ENCODE measurements around the gene CREBL2.
A peak's percentile ranks its signal among the peaks of the same experiment; 100 is the strongest.

CREBL2 gene

GRCh38 chr12:12598864-12599263, 12.8 kb upstream of the CREBL2 start:
- H3K27ac ChIP-seq, result no peak overlapping the region
- POLR2A ChIA-PET (ENCODE audit: low non-redundant PET), result no interaction called here
- no peak for TF ChIP-seq CTCF (conservative IDR thresholded peaks at IDR 0.05; ENCODE audit: low read depth)
- no peak for DNase-seq (ENCODE audit: low spot score)
- CTCF ChIA-PET, result interaction anchor here (0.7 kb wide), 1 partner anchor 80 kb away, joined by 3 read pairs; no protein-coding TSS in a partner anchor

GRCh38 chr12:12599750-12600643, 11.7 kb upstream of the CREBL2 start:
- DNase-seq (ENCODE audit: low spot score), result no peak
- H3K27ac ChIP-seq, result no peak overlapping the region
- ChIA-PET POLR2A (ENCODE audit: low non-redundant PET) (no interaction called here), CTCF (no interaction called here)
- no peak for TF ChIP-seq CTCF (conservative IDR thresholded peaks at IDR 0.05; ENCODE audit: low read depth)

- no peak overlapping the region for H3K27ac ChIP-seq
- DNase-seq (ENCODE audit: low spot score), result no peak
- POLR2A ChIA-PET (ENCODE audit: low non-redundant PET), result no interaction called here
- CTCF ChIA-PET, result no interaction called here
- TF ChIP-seq CTCF (conservative IDR thresholded peaks at IDR 0.05; ENCODE audit: low read depth), result no peak
Measured at GRCh38 chr12:12600659-12601058, 11.0 kb upstream of the CREBL2 start.

GRCh38 chr12:12604740-12605139, 6.9 kb upstream of the CREBL2 start:
- POLR2A ChIA-PET (ENCODE audit: low non-redundant PET), result no interaction called here
- no peak overlapping the region for H3K27ac ChIP-seq
- TF ChIP-seq CTCF (conservative IDR thresholded peaks at IDR 0.05; ENCODE audit: low read depth), result no peak
- CTCF ChIA-PET, result no interaction called here
- no peak for DNase-seq (ENCODE audit: low spot score)

GRCh38 chr12:12606781-12607589, 4.7 kb upstream of the CREBL2 start:
- POLR2A ChIA-PET (ENCODE audit: low non-redundant PET), result no interaction called here
- no peak overlapping the region for H3K27ac ChIP-seq
- TF ChIP-seq CTCF (conservative IDR thresholded peaks at IDR 0.05; ENCODE audit: low read depth), result no peak
- DNase-seq (ENCODE audit: low spot score), result peak; percentile 55
- CTCF ChIA-PET, result interaction anchor here (0.6 kb wide), 1 partner anchor 14 kb away, joined by 4 read pairs; no protein-coding TSS in a partner anchor

GRCh38 chr12:12608557-12608957, 3.1 kb upstream of the CREBL2 start:
- DNase-seq (ENCODE audit: low spot score), result peak; percentile 15
- no peak for TF ChIP-seq CTCF (conservative IDR thresholded peaks at IDR 0.05; ENCODE audit: low read depth)
- CTCF ChIA-PET, result interaction anchor here (0.7 to 1.9 kb wide), 3 partner anchors 64 to 464 kb away, joined by 3 to 8 read pairs (median 3); no protein-coding TSS in a partner anchor
- H3K27ac ChIP-seq, result no peak overlapping the region
- POLR2A ChIA-PET (ENCODE audit: low non-redundant PET), result no interaction called here

Data from RWPE1 (cell line).